Prostate gland (tissue), 2 donors: Measurements from ENCODE around the gene NRXN3.

ENCODE experiments used
- POLR2AphosphoS5 ChIP-seq: sonication (generic); formaldehyde crosslinking; IDR thresholded peaks from one replicate; pipeline ENCODE4 v1.6.1; 2017; ENCODE audit warnings: antibody characterized with exemption
- TF ChIP-seq, protein P1 (sequence below), 4 experiments: fragments of 200-600 bp in 2 of 4; fragments of 450-650 bp in 2 of 4; sonication (generic) in 2 of 4; IDR thresholded peaks; 1 replicate in 3 of 4; 2 replicates in 1 of 4; pipeline ENCODE4 v1.5.1; 2016 to 2019; ENCODE audit warnings: antibody characterized with exemption in 4 of 4, mild to moderate bottlenecking in 2 of 4, moderate library complexity in 2 of 4

- TF ChIP-seq, protein P1, sequence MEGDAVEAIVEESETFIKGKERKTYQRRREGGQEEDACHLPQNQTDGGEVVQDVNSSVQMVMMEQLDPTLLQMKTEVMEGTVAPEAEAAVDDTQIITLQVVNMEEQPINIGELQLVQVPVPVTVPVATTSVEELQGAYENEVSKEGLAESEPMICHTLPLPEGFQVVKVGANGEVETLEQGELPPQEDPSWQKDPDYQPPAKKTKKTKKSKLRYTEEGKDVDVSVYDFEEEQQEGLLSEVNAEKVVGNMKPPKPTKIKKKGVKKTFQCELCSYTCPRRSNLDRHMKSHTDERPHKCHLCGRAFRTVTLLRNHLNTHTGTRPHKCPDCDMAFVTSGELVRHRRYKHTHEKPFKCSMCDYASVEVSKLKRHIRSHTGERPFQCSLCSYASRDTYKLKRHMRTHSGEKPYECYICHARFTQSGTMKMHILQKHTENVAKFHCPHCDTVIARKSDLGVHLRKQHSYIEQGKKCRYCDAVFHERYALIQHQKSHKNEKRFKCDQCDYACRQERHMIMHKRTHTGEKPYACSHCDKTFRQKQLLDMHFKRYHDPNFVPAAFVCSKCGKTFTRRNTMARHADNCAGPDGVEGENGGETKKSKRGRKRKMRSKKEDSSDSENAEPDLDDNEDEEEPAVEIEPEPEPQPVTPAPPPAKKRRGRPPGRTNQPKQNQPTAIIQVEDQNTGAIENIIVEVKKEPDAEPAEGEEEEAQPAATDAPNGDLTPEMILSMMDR (IDR thresholded peaks at IDR 0.05), result no peak
- TF ChIP-seq POLR2AphosphoS5, result no peak
Measured at GRCh38 chr14:78978896-78979295, 808.7 kb downstream of the NRXN3 start.
